Glomerular visceral epithelial cell (primary cell): ENCODE results near the gene SBK3.
"Not testable (repeated sequence)": the region's sequence is repeated elsewhere in the genome, so short reads cannot be mapped to it uniquely, and the experiment has no call there.

ENCODE experiments used
- DNase-seq: peaks from one replicate; pipeline ENCODE4 v3.0.0-alpha.2; 2016; ENCODE audit errors: extremely low spot score

SBK3 gene, protein sequence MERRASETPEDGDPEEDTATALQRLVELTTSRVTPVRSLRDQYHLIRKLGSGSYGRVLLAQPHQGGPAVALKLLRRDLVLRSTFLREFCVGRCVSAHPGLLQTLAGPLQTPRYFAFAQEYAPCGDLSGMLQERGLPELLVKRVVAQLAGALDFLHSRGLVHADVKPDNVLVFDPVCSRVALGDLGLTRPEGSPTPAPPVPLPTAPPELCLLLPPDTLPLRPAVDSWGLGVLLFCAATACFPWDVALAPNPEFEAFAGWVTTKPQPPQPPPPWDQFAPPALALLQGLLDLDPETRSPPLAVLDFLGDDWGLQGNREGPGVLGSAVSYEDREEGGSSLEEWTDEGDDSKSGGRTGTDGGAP

DNA sequence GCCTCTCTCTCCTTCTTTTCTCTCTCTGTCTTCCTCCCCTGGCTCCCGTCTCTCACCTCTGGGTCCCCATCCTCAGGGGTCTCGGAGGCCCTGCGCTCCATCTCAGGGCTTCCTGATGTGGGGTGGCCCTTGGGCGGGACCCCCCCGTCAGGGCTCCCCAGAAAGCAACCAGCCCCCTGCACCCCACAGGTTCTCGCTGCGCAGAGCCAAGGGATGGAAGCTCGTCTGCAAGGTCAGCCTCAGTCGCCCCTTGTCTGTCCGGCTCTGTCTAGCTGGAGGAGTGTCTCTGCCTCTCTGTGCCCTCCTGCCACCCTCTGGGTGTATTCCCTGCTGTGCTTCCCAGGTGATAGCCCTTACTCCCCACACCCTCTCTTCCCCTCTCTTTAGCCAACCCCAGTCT lies at the start of gene SBK3:
TSS of gene SBK3 (minus strand) at position 101 of the 400 bp plus-strand sequence. CDS start at position 101, 0 bp downstream.
- DNase-seq = no peak

DNA sequence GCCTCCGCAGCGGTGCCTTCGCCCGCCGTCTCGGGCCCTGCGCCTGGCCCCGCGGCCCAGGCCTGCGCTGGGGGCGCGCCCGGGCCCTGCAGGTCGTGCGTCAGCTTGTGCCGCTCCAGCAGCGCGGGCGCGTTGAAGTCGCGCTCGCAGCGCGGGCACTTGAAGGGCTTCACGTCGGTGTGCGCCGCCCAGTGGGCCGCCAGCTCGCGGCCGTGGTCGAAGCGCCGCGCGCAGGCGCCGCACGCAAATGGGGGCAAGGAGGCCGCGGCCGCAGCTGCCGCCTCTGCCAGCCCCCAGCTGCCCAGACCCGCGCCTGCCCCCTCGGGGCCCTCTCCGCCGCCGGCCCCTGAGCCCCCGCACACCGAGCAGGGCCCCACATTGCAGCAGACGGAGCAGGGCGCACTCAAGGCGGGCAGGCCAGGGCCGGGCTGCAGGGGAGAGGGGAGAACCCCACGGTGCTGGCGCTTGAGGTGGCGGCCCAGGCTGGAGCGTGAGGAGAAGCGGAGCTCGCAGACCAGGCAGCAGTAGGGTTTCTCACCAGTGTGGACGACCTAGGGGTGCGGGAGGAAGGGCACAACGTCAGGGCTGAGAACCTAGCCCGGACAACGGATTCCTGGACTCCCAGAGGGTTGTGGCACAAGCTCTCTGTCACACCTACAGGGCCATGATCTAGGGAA lies 47.9 kb upstream of the SBK3 start:
- no peak for DNase-seq

DNA sequence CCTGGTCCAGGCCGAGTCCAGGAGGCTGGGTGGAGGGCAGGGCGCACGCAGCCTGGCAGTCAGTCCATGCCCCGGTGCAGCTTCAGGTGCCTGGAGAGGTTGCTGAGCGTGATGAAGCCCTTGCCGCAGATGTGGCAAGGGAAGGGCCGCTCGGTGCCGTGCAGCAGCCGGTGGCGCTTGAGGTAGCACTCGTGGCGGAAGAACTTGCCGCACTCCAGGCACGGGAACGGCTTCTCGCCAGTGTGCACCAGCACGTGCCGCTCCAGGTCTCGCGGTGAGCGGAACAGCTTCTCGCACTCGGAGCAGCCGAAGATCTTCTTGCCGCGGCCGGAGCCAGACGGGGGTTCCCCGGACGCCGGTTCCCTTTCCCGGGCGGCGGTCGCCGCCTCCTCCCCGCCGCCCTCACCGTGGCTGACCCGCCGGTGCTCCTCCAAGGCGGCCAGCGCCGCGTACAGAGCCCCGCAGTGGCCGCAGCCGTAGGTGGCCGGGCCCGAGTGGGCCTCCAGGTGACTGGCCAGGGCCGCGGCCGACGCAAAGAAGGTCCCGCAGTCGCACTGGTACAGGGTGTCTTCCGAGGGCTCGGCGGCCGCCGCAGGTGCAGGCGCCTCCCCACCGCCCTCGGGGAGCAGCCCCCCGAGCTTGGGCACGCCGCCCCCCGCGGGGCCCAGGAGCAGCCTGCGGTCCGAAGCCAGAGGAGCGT lies 47.2 kb upstream of the SBK3 start:
- no peak for DNase-seq

DNA sequence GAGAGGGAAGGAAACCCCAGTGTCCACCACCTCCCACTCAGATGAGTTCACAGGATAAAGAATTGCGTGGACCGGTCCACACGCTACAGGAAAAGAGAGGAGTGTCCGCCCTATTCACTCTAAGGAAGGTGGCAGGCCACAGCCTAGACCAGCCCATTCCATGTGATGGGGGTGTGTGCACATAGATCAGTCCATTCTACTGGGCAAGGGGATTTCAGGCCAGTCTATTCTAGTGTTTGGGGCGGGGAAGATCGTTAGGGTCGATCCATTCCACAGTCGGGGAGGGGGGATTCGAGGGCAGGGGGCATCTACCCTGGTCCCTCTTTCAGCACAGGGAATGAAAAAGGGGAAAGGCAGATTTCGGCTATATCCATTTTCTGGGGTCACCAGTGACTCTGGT lies 46.2 kb upstream of the SBK3 start:
- no peak for DNase-seq

DNA sequence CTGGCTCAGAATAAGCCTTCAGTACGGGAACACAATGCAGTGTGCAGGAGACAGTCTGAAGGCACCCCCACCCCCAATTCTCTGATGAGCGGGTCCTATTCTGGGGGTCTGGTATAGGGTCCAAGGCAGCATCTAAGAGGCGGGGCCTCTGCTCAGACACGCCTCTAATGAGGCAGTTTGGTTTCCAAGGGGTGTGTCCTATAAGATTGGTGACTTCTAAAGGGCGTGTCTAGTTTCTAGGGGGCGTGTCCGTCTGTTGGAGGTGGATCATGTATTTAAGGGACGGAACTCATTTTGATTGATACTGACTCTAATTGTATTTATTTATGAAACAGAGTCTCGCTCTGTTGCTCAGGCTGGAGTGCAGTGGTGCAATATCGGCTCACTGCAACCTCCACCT lies 45.3 kb upstream of the SBK3 start:
- DNase-seq = no peak

DNA sequence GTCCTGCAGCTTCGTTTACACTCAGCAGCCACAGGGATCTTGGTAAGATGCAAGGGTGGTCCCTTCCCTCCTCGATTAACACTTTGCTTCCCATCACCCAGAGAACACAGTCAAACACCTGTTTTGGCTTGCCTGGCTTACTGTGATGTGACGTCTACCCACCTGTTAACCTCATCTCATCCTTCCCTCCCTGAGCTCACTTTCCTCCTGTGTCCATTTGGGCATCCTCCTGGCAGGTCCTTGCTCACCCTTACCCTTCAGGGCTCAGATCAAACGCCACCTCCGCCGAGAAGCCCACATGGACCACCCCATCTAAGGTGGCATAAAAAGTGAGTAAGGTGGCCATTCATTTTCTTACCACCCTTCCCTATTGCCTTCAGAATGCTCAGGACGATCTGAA lies 44.8 kb upstream of the SBK3 start:
- DNase-seq = no peak

DNA sequence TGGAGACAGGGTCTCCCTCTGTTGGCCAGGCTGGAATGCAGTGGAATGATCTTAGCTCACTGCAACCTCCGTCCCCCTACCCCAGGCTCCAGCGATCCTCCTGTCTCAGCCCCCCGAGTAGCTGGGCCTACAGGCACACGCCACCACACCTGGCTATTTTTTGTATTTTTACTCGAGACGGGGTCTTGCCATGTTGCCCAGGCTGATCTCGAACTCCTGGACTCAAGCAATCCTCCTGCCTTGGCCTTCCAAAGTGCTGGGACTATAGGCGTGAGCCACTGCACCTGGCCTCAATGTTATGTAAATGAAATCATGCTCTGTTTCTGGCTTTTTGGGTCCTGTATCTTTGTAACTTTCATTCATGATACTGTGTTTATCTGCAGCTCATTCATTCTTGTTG lies 43.4 kb upstream of the SBK3 start:
- no peak for DNase-seq

DNA sequence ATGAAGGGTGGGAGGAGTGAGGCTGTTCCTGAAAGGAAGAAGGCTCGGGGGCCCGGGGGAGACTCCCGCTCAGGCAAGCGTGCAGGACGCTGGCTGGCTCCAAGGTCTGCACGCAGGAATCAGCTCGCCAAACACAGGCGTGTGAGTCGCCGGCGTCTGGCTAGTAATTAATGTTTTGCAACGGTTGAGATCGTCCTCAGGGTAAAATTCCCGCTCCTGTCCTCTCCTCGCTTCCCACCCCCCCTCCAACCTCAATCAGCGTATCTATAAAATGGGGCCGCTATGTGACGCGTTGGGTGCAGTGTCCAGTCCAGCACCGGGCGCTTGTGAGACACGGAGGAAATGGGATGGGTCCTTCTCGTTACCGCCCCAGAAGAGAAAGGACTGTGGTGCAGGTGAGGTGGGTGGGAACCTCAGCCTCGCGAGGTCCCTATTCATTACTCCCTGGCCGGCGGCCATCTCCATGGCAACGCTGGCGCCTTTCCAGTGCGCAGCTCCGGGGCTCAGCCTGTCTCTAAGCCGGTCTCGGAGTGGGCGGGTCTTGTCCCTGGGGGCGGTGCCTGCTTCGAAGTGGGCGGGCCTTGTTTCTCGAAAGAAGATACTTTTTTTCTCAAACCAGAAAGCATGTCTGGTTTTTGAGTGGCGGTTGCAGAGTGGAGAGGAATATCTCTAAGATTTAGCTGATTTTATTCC lies 41.8 kb upstream of the SBK3 start:
- DNase-seq = peak; percentile 98

DNA sequence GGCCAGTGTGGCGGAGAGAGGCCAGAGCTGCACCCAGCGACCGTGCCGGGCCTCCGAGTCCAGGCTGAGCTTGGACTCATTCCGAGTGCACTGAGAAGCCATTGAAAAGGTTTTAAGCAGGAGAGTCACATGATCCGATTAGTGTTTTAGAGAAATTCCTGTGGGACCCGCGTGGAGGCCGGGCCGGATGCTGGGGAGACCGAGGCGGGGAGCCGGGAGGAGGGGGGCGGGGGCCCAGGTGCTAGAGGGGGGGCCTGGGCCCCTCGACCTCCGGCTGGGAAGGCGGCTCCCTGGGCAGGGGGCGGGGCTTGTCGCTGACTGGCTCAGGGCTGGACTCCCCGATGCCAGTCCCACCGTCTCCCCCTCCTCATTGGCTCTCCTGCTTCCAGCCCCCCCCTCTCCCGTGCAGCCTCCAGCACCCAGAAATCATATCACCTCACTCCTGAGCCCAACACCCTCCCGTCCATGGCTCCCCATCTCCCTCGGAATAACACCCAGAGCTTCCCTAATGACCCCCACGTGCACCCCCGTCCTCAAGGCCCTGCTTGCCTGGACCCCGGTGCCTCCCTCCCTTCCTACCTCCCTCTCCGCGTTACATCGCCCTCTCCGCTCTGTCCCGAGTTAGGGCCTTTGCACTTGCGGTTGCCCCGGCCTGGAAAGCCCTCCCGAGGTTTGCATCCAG lies 40.5 kb upstream of the SBK3 start:
- peak; percentile 91 for DNase-seq

DNA sequence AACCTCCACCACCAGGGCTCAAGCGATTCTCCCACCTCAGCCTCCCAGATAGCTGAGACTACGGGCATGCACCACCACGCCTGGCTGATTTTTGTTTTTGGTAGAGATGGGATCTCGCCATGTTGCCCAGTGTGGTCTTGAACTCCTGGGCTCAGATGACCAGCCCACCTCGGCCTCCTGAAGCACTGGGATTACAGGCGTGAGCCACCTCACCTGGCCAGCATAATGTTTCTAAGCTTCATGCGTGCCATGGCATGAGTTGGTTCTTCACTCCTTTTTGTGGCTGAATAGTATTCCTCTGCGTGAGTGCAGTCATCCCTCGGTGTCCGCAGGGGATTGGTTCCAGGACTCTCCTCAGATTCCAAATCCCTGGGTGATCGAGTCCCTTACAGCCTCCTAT lies 39.5 kb upstream of the SBK3 start:
- DNase-seq = no peak

DNA sequence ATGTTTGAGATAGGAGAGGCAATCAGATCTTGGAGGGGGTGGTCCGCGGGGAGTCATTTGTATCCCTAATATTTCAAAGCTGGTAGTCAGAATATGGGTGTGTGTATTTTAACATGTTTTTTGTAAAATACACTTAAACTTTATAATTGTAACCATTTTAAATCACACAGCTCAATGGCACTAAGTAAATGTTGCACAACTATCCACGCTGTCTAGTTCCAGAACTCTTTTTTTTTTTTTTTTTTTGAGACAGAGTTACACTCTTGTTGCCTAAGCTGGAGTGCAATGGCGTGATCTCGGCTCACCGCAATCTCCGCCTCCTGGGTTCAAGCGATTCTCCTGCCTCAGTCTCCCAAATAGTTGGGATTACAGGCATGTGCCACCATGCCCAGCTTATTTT lies 38.6 kb upstream of the SBK3 start:
- not testable (repeated sequence) for DNase-seq

DNA sequence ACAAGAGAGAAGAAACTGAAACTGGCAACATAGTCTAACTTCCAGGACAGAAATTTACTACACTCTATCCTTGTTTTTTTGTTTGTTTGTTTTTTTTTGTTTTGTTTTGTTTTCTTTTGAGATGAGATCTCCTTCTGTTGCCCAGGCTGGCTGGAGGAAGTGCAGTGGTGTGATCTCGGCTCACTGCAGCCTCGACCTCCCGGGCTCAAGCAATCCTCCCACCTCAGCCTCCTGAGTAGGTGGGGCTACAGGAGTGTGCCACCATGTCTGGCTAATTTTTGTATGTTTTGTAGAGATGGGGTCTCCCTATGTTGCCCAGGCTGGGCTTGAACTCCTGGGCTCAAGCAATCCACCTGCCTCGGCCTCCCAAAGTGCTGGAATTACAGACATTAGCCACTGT lies 36.9 kb upstream of the SBK3 start:
- DNase-seq = not testable (repeated sequence)

DNA sequence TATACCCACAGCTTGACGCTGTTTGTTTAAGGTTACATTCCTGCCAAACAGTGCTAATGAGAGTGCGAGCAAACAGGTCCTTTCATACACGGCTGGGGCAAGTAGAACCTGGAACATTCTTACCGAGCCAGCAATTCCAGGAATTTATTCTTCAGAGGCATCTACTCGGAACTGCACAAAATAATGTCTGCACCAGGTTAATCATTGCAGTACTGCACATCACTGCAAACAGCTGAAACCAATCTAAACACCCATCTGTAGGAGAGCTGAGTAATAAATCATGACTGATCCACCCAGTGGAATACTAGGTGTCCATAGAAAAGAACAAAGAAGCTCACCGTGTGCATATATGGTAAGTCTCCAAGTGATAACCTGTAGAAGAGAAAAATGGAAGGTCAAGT lies 36.5 kb upstream of the SBK3 start:
- peak; percentile 81 for DNase-seq

DNA sequence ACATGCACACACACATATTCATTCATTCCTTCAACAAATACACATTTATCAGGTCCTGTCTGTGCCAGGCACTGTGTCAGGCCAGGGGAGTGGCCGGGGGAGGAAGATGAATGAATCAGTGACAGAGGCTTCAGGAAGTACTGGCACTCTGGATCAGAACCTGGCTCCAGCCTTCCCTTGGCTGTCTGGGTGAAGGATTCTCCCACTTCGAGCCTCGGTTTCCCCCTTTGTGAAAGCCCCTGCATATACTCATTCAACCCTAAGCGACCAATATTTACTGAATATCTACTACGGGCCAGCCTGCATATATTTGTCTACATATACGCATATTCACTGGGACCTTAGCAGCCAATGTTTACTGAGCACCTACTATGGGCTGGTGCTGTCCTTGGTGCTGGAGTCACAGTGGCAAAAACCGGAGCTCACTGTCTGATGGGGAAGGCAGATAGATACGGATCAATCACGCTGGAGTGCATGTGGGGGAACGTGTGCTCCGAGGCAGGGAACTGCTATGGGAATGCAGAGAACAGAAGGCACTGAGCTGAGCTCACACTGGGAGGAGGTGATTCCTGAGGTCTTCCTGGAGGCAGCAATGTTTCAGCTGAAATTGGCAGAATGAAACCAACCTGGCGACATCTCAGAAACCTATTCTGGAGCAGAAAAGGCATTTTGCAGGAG lies 35.9 kb upstream of the SBK3 start:
- DNase-seq = peak; percentile 24

DNA sequence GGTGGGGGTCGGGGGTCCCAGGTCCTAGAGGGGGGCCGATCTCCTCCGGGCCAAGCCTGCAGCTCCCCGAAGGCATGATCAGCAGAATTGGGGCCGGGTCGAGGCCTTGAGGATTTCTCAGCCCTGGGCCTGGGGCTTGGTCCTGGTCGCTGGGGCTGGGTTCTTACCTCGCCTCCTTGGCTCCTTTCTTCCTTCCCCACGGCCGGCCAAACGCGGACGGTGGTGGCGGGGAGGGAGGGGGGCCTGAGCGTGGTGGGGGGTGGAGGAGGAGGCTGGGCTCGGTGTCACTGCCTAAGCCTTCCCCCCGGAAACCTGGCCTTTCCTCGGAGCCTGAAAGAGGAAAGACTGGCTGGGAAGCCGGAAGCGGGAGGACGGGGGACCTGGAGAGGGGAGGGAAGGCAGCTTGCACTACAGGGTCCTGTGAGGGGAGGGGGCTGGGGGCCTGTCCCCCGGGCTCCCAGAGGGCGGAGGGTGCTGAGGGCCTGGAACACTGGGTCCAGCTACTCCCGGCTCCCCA lies 35.3 kb upstream of the SBK3 start, which contains the start of gene ZNF579:
TSS of gene ZNF579 (minus strand) at position 221 of the 517 bp plus-strand sequence. CDS start 1,209 bp downstream, outside the sequence.
- DNase-seq = peak; percentile 91

DNA sequence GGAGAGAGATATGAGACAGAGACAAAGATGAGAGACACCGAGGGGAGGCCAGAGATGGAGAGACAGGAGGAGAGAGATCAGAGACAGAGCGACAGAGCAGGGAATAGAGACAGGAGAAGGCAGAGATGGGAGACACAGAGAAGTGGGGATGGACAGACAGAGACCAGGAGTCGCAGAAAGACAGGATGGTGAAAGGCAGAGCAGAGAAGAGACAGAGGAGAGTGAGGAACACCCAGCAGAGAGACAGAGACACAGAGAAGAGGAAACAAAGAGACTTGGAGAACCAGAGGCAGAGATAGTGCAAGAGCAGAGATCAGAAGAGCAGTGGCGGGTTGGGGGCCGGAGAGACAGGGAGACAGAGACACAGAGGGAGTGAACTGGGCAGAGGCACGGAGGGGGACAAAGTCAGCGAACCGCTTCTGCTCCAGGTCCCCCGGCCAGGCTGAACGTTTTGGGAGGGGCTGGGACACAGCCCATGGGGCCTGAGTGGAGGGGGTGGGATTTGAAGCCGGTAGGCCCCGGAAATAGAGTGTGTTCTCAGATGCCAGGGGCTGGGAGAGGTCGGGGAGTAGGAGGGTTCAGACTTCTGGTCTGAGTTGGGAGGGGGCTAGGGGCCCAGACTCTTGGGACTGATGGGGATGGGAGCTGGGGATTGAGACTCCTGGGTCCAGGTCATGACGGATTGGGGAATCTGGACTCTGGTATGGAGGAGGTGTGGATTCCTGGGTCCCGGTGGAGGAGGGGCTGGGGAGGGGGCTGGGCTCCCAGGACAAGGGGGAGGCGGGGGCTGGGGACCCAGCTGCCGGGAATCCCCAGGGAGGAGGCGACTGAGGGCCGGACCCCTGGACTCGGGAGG lies 34.7 kb upstream of the SBK3 start:
- peak; percentile 42 for DNase-seq

DNA sequence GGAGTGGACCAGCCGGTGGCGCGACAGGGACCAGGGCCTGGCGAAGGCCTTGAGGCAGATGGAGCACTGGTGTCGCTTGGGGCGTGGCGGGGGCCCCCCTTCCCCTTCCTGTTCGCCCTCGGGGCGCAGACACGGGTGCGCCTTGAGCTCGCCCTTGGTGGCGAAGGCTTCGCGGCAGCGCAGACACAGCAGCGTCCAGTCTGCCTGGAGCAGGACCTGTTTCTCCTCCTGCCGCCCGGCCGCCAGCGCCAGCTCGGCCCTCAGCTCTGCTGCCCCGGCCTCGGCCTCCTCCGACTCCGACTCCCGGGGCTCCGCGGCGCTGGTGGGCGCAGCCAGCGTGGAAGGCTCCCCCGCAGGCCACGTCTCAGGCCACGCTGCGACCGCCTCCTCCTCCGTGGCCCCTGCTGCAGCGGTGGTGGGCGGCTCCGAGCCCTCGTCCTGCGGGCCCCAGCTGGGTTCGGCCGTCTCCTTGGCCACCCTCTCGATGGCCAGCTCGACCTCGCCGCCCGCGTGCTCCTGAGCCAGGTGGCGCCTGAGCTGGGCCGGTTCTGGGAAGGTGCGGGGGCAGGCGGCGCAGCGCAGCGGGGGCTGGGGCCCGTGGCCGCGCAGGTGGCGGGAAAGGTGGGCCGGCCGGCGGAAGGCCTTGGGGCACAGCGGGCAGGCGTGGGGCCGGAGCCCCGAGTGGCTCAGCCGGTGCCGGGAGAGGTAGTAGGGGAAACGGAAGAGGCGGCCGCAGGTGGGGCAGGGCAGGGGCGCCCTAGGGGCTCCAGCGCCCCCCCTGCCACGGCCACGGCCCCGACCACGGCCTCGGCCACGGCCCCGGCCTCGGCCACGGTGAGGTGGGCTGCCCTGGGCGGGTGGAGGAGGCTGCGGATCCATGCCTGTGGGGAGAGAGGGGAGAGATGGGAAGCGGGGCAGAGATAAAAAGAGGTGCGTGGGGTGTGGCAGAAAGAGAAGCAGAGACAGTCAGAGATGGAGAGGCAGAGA lies 33.7 kb upstream of the SBK3 start:
- DNase-seq = no peak

DNA sequence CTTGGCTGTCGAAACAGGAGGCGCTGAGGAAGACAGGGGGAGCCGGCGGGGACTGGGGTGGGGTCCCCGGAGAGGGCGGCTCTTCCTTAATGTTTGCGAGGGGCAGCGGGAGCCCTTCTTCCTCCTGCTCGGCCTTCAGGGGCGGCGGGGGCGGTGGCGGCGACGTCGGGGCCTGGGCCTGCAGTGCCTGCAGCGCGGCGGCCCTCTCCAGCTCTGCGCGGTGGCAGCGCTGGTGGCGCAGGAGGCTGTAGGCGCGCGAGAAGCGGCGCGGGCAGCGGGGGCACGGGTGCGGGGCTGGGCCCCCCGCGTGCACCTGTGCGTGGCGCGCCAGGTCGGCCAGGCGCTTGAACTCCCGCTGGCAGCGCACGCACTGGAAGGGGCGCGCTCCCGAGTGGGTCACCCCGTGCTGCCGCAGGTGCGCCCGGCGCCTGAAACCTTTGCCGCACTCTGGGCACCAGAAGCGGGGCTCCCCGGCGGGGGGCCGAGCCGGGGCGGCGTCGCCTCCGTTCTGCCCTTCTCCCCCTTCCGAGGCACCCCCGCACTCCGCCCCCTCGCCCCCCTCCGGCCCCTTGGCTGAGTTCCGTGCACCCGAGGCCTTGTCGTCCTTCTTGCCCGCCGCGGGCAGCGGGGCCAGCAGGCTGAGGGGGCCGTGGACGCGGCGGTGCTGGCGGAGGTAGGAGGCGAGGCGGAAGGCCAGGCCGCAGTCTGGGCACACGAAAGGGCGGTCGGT lies 32.9 kb upstream of the SBK3 start:
- DNase-seq = no peak
